NCI-H1694 treated with DMSO at 0.1 percent for 48 hours (cell line): ENCODE data around the gene PDE6C.

ENCODE experiments used
- DNase-seq: peaks from one replicate; lab custom pipeline; 2025; lab: John Stamatoyannopoulos, UW

Gene PDE6C

DNA sequence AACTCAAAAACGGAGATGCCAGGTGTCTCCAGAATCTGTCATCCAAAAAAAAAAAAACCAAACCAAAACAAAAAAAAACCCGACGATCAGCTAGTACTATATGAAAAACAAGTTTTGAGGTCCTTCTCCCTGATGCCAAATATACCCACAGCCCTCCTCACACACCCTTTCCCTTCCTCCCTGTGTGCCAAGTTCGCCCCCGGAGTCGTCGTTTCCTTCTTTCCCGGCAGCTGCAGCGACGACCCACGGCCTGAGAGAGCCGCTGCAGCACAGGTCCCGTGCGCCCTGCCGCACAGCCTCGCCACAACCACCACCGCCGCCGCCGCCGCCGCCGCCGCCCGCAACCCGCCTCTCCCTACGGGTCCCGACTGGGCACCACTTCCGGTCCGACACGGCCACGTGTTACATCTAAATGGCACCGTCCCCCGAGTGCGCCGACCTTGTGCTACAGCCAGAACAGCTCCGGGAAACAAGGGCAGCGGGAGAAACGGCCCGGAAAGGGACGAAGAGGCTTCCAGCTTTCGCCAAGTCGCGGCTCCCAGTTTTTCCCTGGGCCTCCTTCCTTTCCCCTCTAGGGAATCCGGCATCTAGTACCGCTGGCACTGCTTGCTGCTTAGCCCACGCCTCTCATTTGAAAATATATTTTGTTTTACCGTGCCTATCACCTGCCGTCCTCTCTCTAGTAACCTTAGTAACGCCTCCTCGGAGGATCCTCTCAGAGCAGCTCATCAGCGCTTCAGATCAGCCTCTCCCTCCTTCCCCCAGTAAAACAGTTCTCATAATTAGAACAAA, 90.1 kb downstream of the PDE6C start, which contains the start of gene FRA10AC1:
Gene FRA10AC1, minus strand, starts transcription at position 383 of the 792 bp plus-strand sequence. CDS start 2,486 bp downstream, outside the sequence.
- peak; percentile 63 for DNase-seq

DNA sequence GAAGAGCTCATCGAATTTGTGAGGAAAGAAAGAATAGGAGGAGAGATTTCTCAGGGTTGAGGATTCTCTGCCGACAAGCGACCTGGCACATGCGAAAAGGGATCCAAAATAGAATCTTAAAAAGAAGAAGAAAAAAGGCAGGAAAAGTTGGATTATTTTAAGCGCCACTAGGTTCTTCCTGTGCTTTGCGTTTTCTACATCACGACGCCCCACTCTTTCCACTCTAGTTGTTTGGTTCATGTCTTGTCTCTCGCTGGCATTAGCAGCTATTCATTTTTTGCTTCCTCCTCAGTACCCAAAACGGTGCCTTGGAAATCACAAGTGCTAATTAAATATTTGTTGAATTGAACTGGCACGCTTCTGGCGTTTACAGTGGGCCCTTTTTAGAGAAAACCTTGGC, 90.7 kb downstream of the PDE6C start:
- DNase-seq = no peak

DNA sequence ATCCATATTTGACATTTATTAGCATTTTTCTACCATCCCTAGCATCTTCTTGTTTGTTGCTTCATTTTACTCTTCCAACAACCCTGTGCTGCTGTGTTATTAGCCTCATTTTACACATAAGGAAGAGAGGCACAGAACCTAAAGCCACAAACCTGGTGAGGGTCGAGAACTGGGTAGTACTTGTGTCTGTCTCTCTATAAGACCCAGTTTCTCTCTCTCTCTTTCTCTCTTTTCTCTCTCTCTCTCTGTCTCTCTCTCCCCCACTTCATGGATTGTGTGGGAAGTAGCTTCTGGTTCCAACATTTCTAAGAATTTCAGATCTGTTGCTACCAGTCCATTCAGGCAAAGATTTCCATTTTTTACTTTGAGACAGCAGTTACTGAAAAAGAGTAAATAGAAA, 91.5 kb downstream of the PDE6C start:
- no peak for DNase-seq

DNA sequence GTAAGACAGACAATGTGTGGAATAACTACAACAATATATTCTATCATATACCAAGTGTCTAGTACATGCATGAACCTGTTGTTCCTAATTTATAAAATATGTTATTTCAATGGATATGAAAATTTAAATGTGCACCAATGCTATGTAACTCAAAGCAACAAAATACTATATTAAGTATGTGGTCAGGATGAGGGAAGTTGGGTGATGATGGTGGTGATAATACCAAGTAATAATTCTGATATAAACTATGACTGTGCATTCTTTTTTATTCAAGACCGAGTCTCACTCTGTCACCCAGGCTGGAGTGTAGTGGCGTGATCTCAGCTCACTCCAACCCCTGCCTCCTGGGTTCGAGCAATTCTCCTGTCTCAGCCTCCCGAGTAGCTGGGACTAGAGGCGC, 92.1 kb downstream of the PDE6C start:
- DNase-seq = no peak

DNA sequence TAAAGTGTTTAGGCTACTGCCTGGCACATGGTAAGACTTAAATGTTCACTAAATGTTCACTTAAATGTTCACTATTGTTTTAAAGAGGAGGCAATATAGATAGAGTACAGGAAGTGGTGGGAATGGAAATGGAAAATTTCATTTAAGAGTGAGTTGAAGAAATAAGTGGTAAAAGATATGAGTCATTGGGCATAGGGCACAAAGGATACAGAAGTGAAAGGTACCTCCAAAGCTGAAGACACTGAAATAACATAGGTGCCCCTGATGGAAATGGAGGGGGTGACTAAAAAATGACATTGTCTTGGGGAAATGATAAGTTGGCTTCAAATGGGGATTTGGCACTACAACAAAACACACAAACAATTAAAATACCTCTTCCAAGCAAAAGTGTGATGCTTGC, 95.3 kb downstream of the PDE6C start:
- DNase-seq = no peak

DNA sequence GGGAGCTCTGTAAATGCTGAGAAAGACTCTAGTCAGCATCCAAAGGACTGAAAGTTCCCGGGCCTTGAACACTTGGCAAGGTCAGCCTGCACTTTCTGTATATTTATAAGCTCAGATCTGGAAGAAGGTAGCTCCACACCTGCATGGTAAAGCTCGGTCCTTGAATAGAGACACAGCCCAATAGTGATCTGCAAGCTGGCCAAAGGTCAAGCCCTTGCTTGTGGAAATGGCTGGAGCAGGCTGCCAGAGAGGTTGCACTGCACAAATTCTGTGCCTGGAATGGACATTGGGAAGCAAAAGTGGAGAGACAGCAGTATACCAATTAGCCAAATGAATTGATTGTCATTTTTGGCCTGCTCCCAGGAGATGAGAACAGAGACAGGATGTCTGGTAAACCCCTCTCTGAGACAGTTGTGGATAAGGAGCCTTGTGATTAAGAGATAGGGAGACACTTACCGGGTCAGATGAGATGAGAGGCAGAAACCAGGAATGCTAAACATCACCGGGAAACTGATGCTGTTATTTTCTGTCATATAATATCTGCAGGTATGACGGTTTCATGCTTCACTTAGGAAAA, 98.1 kb downstream of the PDE6C start:
- no peak for DNase-seq

DNA sequence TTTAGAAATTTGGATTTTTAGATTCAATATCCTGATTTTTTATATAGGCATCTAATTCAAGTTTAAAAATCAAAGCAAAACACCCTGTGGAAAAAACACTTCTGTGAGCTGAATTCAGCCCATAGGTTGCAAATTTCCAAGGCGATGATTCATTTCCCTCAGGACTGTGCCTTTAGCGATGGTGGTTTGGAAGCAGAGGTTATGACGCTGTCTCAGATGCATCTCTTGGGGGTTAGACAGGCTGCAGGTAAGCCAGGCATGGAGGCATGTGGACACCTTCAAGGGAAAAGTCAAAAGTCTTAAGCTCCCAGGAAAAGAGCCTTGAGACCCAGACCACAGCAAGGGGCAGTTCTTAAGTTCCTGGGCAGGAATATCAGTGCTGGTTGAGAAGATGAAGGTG, 99.6 kb downstream of the PDE6C start:
- no peak for DNase-seq

DNA sequence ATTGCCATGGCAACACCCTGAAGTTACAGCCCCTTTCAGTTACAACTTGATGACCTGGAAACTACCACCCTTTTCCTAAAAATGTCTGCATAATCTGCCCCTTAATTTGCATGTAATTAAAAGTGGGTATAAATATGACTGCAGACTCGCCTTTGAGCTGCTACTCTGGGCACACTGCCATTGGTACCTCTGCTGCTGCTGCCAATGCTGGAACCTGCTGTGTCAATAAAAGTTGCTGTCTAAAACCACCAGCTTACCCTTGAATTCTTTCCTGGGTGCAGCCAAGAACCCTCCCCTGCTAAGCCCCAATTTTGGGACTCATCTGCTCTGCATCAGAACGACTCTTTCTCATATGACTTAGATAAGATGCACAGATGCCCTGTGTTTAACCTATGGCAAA, 100.3 kb downstream of the PDE6C start:
- no peak for DNase-seq

DNA sequence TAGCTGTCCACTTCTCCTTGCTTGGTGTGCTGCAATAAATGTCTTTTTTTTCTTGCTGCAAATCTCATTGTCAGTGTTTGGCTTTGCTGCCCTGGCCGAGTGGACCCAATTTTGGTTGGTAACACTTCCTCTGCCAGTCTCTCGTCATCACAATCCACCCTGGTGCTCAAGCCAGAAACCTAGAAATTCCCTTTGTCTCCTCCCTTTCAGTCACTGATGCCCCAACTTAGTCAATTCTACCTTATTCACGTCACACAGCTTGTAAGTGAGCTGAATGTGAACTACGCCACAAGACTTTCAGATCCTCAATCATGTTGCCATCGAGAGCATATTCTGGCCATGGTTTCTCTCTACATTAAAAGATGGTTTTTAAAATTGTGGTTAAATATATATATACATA, 103.0 kb downstream of the PDE6C start:
- no peak for DNase-seq
